Measurements from ENCODE around the gene TLE1.

- TF ChIP-seq NR2C2 (CRISPR knock-in tag; IDR thresholded peaks at IDR 0.05) (no peak), CTCF (IDR thresholded peaks at IDR 0.05) (no peak), USF1 (CRISPR knock-in tag; IDR thresholded peaks at IDR 0.05) (no peak), NR3C1 (CRISPR knock-in tag; conservative IDR thresholded peaks at IDR 0.05; ENCODE audit: low read depth) (no peak), CREM (CRISPR knock-in tag; IDR thresholded peaks at IDR 0.05) (no peak)
These were observed 23.2 kb downstream of the TLE1 start for GRCh38 chr9:81666123-81666522.
